Cardiac septum (tissue), 1 donor: ENCODE results near the gene OR6S1. TPM values are rescaled to one million over a fixed set of nuclear protein-coding genes. Genes with fewer than 3 reads are reported as not detected.
A peak's percentile ranks its signal among the peaks of the same experiment; 100 is the strongest.
"Not testable (repeated sequence)": the region's sequence is repeated elsewhere in the genome, so short reads cannot be mapped to it uniquely, and the experiment has no call there.

Source experiments
- DNase-seq: peaks from one replicate; pipeline ENCODE4 v3.0.0-alpha.2; 2020; ENCODE audit warnings: low spot score
- intact Hi-C: fragments of 100-400 bp; cut with DNase I; formaldehyde crosslinking; loops from one replicate; pipeline ENCODE4 v1.14.0; 2022
- total RNA-seq: library from RNA; stranded (reverse); fragmentation: NEBNext Ultra II Directional; extraction: Animal tissue kit (Norgen Biotek cat#: 25700); gene quantifications from one replicate; pipeline ENCODE4 v1.2.1, GENCODE V29; 2021
- donor health status: DM: no; HTN: no; CAD: no.

Gene OR6S1
- total RNA-seq, 1 donor from 2014 or later = not detected

GRCh38 chr14:20615996-20616395 is 25.5 kb downstream of the OR6S1 start:
- intact Hi-C loops = no loop called here
- DNase-seq = no peak

DNA sequence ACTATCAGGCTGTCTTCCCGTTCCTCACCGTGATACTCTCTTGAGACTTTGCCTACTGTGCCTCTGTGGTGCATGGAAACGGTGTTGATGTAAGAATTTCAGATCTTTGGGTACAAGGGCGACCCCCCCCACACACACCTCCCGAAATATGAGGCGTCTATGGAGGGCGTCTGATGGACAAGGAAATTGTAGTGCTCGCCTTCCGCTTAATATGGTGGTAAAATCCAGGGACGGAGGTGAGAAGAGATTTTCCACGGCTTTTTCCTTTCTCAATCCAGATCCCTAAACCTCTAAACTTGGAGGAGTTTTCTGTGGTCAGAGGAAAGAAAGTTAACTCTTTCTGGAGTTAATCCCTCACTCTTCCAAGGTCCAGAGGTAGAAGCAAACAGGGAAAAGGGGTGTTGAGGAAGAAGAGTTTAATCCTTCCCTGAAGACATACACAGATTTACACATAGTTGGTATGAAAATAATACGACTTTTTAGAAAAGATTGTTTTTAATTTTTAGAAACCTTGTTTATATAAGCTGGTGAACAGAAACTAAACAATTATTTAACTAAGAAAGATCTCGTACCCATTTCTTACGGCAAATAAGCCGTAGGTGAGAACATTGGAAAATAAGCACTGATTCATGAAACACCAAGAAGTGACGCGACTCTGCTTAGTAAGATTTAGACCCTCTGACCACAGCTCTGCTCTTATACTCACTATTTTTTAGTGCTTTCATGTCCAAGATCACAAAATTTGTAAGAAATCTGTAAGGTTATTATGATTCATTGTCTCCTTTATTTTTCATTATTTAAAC is 27.3 kb downstream of the OR6S1 start:
- DNase-seq = no peak
- intact Hi-C loops = loop anchor here (5.0 kb wide), 2 partner anchors 152 to 282 kb away; partner anchors contain the start of genes CCNB1IP1 and PIP4P1

- DNase-seq = peak; percentile 83
- intact Hi-C loops = loop anchor here (1.0 to 5.0 kb wide), 3 partner anchors 70 to 281 kb away; partner anchors contain the start of genes CCNB1IP1 and PIP4P1
Measured at GRCh38 chr14:20613094-20614037, 28.1 kb downstream of the OR6S1 start.

GRCh38 chr14:20612403-20612802 is 29.1 kb downstream of the OR6S1 start:
- DNase-seq = no peak
- intact Hi-C loops = loop anchor here (5.0 kb wide), 2 partner anchors 150 to 280 kb away; partner anchors contain the start of genes CCNB1IP1 and PIP4P1

- no peak for DNase-seq
- intact Hi-C loops = loop anchor here (5.0 kb wide), 2 partner anchors 149 to 279 kb away; partner anchors contain the start of genes CCNB1IP1 and PIP4P1
Measured at GRCh38 chr14:20611277-20611676, 30.2 kb downstream of the OR6S1 start.

DNA sequence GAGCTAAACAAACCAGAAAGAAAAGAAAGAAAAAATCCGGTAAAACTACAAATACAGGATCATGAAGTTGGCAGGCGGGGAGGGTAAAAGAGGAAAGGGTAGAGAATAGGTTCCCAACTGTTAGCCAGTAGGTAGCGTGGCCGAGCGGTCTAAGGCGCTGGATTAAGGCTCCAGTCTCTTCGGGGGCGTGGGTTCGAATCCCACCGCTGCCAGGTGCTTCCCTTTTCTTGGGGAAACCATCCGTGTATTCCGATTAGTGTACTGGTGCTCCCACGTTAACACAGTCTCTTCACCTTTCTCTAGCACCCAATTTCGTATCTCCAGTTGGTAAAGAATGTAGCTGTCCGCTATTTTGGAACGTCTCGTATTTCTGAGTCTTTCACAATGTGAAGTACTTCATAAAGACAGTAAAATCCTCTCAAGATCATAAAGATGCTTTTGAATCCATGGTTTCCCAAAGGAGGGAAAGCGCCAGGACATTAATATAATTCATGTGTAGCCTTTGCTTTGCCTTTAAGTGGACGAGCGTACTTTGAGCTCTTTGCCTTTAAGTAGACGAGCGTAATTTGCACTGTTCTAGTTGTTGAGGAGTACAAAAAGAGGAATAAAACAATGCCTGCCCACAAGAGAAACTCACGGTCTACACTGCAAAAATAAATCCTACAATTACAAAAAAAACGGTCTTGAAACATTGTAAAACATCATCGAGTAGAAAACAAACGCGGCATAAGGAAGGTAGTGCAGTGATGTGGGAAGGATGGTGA is 31.3 kb downstream of the OR6S1 start:
- intact Hi-C loops = loop anchor here (5.0 kb wide), 2 partner anchors 148 to 278 kb away; partner anchors contain the start of genes CCNB1IP1 and PIP4P1

DNA sequence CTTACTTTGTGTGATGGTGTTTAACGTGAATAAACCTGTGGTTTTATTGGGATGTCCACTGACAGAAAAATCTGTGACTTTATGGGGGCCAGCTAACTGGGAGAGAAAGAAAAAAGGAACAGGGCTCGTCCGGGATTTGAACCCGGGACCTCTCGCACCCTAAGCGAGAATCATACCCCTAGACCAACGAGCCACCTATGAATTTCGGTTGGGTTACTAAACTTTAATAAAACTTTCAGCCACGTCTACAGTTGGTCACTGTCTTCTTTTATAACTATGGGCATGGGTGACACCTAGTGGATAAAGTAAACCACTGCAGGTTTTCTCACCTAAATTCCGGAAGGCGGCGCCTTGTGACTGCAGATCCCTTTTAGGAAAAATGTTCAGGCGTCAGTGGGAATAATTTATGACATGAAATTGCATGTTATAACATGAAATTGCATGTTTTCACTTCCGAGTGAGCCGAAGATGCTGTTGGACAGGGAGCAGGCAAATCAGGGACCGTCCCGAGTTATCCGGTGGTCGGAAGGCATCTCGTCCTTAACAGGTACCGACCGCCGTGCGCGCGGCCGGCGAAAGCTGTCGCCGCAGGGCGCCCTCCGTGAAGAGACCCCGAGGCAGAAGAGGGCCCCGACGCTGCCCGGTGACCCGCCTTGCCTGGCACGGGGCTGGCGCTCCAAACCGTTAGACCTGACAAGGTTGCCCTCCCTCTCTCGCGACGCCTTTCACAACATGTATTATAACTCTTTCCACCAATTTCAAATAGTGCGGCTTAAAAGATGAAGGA is 32.1 kb downstream of the OR6S1 start:
- DNase-seq = no peak
- intact Hi-C loops = loop anchor here (2.0 to 10.0 kb wide), 4 partner anchors 75 to 277 kb away; partner anchors contain the start of genes CCNB1IP1, PIP4P1 and TEP1

More for the DNA sequence above, 31.3 kb downstream of the OR6S1 start:
- DNase-seq = peak; percentile 86

DNA sequence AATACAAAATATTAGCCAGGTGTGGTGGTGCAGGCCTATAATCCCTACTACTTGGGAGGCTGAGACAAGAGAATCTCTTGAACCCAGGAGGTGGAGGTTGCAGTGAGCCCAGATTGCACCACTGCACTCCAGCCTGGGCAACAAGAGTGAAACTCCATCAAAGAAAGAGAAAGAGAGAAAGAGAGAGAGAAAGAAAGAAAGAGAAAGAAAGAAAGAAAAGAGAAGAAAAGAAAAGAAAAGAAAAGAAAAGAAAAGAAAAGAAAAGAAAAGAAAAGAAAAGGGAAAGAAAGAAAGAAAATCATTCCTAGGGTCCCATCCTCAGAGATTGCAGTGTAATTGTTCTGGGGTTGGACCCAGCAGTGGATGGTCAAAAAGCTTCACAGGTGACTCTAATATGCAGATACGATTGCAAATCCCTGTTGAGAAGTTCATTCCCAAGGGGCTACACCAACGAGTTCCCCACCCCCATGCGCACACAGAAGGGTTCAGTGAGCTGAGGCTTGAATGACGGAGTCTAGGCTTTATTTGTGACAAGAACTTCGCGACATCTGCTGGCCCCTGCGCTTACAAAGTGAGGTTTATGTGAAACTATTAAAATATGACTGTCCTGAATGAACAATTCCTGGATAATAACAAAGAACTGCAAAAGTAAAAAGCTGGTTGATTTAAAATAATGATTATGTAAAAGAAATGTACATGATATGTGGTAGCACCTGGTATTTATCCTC is 32.9 kb downstream of the OR6S1 start:
- intact Hi-C loops = loop anchor here (2.0 to 10.0 kb wide), 2 partner anchors 74 to 196 kb away; partner anchors contain the start of gene TEP1
- no peak for DNase-seq

DNA sequence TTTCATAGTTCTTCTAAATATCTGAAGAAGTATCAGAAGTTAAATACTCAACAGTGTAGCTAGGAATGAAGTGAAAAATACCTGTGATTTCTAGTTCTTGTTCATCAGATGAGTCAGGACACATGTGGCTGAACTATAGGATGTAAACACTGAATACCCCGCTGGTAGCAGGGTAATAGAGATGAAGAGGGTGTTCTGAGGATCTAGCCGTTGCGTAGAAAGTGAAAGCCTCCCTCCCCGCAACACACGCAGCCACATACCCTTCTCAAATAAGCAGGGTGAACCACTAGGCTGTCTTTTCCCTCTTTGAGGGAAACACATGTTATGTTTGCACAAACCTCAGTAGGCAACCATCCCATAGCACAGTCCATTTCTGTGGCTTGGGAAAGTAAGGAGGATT is 33.9 kb downstream of the OR6S1 start:
- intact Hi-C loops = loop anchor here (2.0 to 10.0 kb wide), 2 partner anchors 73 to 195 kb away; partner anchors contain the start of gene TEP1
- no peak for DNase-seq

DNA sequence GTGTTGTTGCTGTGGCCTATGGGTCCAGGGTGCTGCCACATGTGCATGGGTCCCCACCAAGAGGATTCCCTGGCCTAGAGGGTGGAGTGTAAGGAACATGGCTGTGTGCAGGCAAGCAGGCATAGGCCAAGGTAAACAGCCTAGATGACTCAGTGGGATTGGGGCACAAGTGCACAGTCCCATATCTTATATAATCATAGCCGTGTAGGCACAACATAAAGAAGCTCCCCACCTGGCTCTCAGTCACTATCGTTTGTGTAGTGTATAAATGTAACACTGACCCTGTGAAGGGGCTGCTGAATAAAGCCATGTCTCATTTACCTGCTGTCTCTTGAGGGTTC is 34.6 kb downstream of the OR6S1 start:
- intact Hi-C loops = loop anchor here (10.0 kb wide), 1 partner anchor 72 kb away; no protein-coding TSS in a partner anchor
- no peak for DNase-seq

DNA sequence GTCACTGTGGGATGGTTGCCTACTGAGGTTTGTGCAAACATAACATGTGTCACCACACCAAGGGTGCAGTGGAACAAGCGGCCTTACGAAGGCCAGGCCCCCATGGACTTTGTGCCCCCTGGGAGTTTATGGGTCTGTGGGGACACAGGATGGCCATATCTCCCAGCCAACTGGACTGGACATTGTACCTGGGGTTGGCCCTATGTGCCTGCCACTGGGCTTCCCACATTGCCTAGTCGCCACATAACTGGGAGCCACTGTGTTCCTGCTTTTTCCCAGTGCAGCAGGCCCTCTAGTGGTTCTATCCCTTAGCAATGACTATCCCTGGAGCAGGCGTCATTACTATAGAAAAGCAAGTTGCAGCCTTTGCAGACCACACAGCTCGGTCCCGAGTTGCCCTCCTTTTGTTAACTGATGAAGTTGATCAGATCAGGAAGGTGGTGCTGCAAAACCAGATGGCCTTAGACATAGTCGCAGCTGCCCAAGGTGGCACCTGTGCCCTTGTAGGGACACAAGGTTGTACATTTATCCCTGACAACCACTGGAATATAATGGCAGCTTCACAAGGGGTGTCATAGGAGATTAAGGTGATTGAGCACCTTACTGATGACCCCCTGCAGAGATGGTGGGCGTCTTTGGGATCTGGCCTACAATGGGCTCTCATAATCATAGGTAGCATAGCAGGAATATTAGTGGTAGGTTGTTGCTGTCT is 35.1 kb downstream of the OR6S1 start:
- DNase-seq = no peak
- intact Hi-C loops = loop anchor here (10.0 kb wide), 1 partner anchor 72 kb away; no protein-coding TSS in a partner anchor

GRCh38 chr14:20603813-20604690 is 37.4 kb downstream of the OR6S1 start:
- no peak for DNase-seq
- intact Hi-C loops = loop anchor here (10.0 kb wide), 1 partner anchor 69 kb away; no protein-coding TSS in a partner anchor

DNA sequence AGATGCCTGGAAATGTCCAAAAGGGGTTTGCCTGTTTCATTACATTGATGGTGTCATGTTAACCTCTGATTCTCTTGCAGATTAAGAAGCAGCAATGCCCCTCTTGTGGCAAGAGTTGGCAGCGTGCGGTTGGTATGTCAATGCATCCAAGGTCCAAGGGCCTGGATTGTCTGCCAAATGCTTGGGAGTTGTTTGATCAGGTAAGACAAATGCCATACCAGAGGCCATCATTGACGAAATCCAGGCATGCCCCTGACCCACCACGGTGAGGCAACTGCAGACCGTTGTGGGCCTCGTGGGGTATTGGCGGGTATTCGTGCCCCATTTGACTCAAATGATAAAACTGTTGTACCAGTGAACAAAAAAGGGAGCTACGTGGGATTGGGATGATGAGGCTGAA is 38.9 kb downstream of the OR6S1 start:
- no peak for DNase-seq
- intact Hi-C loops = loop anchor here (10.0 kb wide), 1 partner anchor 68 kb away; no protein-coding TSS in a partner anchor

GRCh38 chr14:20601522-20601921 is 40.0 kb downstream of the OR6S1 start:
- DNase-seq = no peak
- intact Hi-C loops = loop anchor here (10.0 kb wide), 1 partner anchor 67 kb away; no protein-coding TSS in a partner anchor

- DNase-seq = no peak
- intact Hi-C loops = no loop called here
Measured at GRCh38 chr14:20597108-20597507, 44.4 kb downstream of the OR6S1 start.

DNA sequence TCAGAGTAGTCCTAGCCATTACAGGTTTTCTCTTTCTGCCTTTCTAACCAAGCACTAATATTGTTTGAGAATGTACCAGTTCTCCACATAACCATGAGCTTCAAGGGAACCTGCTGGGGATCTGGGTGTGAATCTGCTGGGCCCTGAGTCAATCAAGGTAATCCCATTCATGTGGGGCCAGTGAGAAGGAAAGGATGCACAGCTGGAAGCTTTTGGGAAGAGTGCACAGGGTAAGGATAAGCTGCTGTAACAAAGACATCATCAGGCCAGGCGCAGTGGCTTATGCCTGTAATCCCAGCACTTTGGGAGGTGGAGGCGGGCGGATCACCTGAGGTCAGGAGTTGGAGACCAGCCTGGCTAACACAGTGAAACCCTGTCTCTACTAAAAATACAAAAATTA is 45.8 kb downstream of the OR6S1 start:
- intact Hi-C loops, DNase-seq: not testable (repeated sequence)
